Transverse colon (tissue), 4 donors: ENCODE measurements around the gene SPDYE6. TPM values are rescaled to one million over a fixed set of nuclear protein-coding genes. Genes with fewer than 3 reads are reported as not detected.
A peak's percentile ranks its signal among the peaks of the same experiment; 100 is the strongest.
"Not testable (repeated sequence)": the region's sequence is repeated elsewhere in the genome, so short reads cannot be mapped to it uniquely, and the experiment has no call there.

ENCODE experiments used
- DNase-seq: peaks from one replicate; pipeline ENCODE4 v3.0.0-alpha.2; 2019
- H3K27ac ChIP-seq, 4 donors: fragments of 200-600 bp; sonication (generic); 2 replicates each; pipeline ENCODE4 v1.5.1; 2016 to 2018; ENCODE audit warnings: inconsistent platforms in 4 of 4
- H3K27me3 ChIP-seq: fragments of 200-600 bp; sonication (generic); 2 replicates; pipeline ENCODE4 v1.5.1; 2017; ENCODE audit warnings: inconsistent platforms
- H3K36me3 ChIP-seq, 4 donors: fragments of 200-600 bp; sonication (generic); 2 replicates each; pipeline ENCODE4 v1.5.1; 2017 to 2019; ENCODE audit warnings: inconsistent platforms in 4 of 4
- H3K4me1 ChIP-seq, 4 donors: fragments of 200-600 bp; sonication (generic); 2 replicates each; pipeline ENCODE4 v1.5.1; 2017 to 2020; ENCODE audit warnings: inconsistent platforms in 4 of 4
- H3K4me3 ChIP-seq, 4 donors: fragments of 200-600 bp; sonication (generic); 1 replicate in 1 of 4; 2 replicates in 3 of 4; pipeline versions ENCODE4 v1.5.1 to v1.6.1; 2017 to 2019; ENCODE audit warnings: inconsistent platforms in 4 of 4
- H3K9me3 ChIP-seq, 2 donors: fragments of 200-600 bp; sonication (generic); 2 replicates each; pipeline ENCODE4 v1.5.1; 2017 to 2019; ENCODE audit warnings: inconsistent platforms in 2 of 2
- EP300 ChIP-seq: sonication (generic); formaldehyde crosslinking; IDR thresholded peaks from one replicate; pipeline ENCODE4 v1.6.1; 2017; ENCODE audit warnings: antibody characterized with exemption, low read depth
- POLR2A ChIP-seq: fragments of 450-650 bp; IDR thresholded peaks from one replicate; pipeline ENCODE4 v1.6.1; 2016; ENCODE audit warnings: antibody characterized with exemption, mild to moderate bottlenecking, moderate library complexity
- POLR2AphosphoS5 ChIP-seq, 3 donors: sonication (generic); formaldehyde crosslinking; IDR thresholded peaks; one replicate each; pipeline ENCODE4 v1.6.1; 2016; ENCODE audit warnings: antibody characterized with exemption in 3 of 3
- WGBS, 2 donors: methylation state at CpG; one replicate each; pipeline ENCODE4 v1.1.5; 2018; ENCODE audit warnings: low coverage in 1 of 2; 5-methylcytosine and 5-hydroxymethylcytosine counted together
- in situ Hi-C, 4 donors: fragments of 200-750 bp; cut with MboI; loops; one replicate each; pipeline versions ENCODE4 v1.15.0 to v1.15.1; 2017; ENCODE audit warnings: low sequenced_read_pairs in 3 of 4, low pct_ligation_motif_present in 1 of 4, low pct_unique_long_range_greater_than_20kb in 1 of 4
- intact Hi-C: fragments of 100-400 bp; cut with DNase I; formaldehyde crosslinking; loops from one replicate; pipeline ENCODE4 v1.15.1; 2023; ENCODE audit warnings: low total_unique reads
- total RNA-seq, 4 donors: library from RNA; depleted of rRNA; stranded (reverse); fragments of >200 nt; gene quantifications; one replicate each; pipeline ENCODE4 v1.1.0, GENCODE V29; 2016
- TF ChIP-seq, protein P1 (sequence below), 5 experiments: fragments of 200-600 bp in 3 of 5; fragments of 450-650 bp in 2 of 5; sonication (generic) in 3 of 5; IDR thresholded peaks; 1 replicate in 2 of 5; 2 replicates in 3 of 5; pipeline ENCODE4 v1.5.1; 2016 to 2017; ENCODE audit warnings: antibody characterized with exemption in 5 of 5, inconsistent platforms in 3 of 5, mild to moderate bottlenecking in 2 of 5, moderate library complexity in 1 of 5

The SPDYE6 gene
- total RNA-seq, 4 donors from 2014 or later, result not detected

GRCh38 chr7:102303669-102304422 is 52.4 kb downstream of the SPDYE6 start:
- 68 to 72% methylated on average over 2 to 9 of the region's 13 CpGs for WGBS, 2 donors
- intact Hi-C loops, result no loop called here
- no peaks in the 10 kb centered on the region for H3K9me3 ChIP-seq
- no peak overlapping the region for H3K4me3 ChIP-seq
- DNase-seq, result no peak
- TF ChIP-seq EP300 (no peak), POLR2AphosphoS5 (IDR thresholded peaks at IDR 0.05) (no peak), POLR2A (no peak)
- TF ChIP-seq, protein P1, sequence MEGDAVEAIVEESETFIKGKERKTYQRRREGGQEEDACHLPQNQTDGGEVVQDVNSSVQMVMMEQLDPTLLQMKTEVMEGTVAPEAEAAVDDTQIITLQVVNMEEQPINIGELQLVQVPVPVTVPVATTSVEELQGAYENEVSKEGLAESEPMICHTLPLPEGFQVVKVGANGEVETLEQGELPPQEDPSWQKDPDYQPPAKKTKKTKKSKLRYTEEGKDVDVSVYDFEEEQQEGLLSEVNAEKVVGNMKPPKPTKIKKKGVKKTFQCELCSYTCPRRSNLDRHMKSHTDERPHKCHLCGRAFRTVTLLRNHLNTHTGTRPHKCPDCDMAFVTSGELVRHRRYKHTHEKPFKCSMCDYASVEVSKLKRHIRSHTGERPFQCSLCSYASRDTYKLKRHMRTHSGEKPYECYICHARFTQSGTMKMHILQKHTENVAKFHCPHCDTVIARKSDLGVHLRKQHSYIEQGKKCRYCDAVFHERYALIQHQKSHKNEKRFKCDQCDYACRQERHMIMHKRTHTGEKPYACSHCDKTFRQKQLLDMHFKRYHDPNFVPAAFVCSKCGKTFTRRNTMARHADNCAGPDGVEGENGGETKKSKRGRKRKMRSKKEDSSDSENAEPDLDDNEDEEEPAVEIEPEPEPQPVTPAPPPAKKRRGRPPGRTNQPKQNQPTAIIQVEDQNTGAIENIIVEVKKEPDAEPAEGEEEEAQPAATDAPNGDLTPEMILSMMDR (IDR thresholded peaks at IDR 0.05), result no peak
- peaks cover 5 to 20% (median 11%) of the 10 kb centered on the region in 4 donors for H3K4me1 ChIP-seq
- no peaks in the 10 kb centered on the region for H3K36me3 ChIP-seq
- in situ Hi-C loops, result no loop called here
- no peaks in the 10 kb centered on the region for H3K27me3 ChIP-seq
- peak overlapping the region in 2 of 4 donors; percentile 41 to 54 for H3K27ac ChIP-seq

DNA sequence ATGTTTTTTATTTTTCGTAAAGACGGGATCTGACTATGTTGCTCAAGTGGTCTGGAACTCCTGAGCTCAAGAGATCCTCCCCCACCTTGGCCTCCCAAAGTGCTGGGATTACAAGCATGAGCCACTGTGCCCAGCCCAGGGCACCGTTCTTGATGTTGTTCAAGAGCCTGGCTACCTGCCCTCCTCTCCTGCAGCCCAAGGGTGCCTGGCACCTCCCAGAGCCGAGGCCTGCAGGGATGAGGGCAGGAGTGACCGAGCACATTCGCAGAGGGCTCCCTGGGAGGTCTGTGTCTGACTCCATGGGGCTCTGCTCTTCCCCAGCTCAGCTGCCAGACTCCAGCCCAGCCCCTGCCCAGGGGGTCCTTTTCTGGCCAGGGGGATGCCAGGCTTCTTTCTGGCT is 54.2 kb downstream of the SPDYE6 start:
- intact Hi-C loops, result no loop called here
- TF ChIP-seq POLR2A (no peak), POLR2AphosphoS5 (IDR thresholded peaks at IDR 0.05) (no peak), EP300 (no peak)
- TF ChIP-seq, protein P1 (IDR thresholded peaks at IDR 0.05), result no peak
- Histone ChIP-seq H3K27ac (no peak overlapping the region), H3K36me3 (no peaks in the 10 kb centered on the region), H3K27me3 (no peaks in the 10 kb centered on the region), H3K4me3 (no peak overlapping the region), H3K9me3 (no peaks in the 10 kb centered on the region), H3K4me1 (peaks cover 5 to 14% (median 6%) of the 10 kb centered on the region in 4 donors)
- WGBS, 2 donors, result 86 to 100% methylated on average over 1 to 6 of the region's 6 CpGs
- in situ Hi-C loops, result no loop called here
- no peak for DNase-seq

DNA sequence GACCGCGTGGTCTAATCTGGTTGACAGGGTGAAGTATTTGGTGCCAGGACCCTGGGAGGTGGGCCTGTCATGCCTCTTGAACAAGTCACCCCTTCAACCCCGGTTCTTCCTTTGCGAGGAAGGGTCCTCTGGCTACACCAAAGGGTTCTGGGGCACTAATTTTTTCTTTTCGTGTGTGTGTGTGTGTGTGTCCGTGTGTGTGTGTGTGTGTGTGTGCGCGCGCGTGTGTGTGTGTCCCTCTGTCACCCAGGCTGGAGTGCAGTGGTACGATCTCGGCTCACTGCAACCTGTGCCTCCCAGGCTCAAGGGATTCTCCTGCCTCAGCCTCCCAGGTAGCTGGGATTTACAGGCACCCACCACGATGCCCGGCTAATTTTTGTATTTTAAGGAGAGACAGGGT is 54.9 kb downstream of the SPDYE6 start:
- H3K4me3 ChIP-seq, H3K9me3 ChIP-seq, H3K27me3 ChIP-seq, in situ Hi-C loops, intact Hi-C loops, H3K36me3 ChIP-seq, DNase-seq, H3K27ac ChIP-seq, H3K4me1 ChIP-seq: not testable (repeated sequence)
- 96% methylated on average over 14 of the region's 14 CpGs; no CpG with 5 or more reads in 1 of the 2 donors for WGBS, 2 donors

- 91% methylated on average over 76 of the region's 84 CpGs; no CpG with 5 or more reads in 1 of the 2 donors for WGBS, 2 donors
- Histone ChIP-seq H3K27ac (no peak overlapping the region), H3K4me1 (peaks cover 0 to 8% (median 0%) of the 10 kb centered on the region in 4 donors), H3K9me3 (no peaks in the 10 kb centered on the region), H3K36me3 (no peaks in the 10 kb centered on the region), H3K4me3 (no peak overlapping the region), H3K27me3 (no peaks in the 10 kb centered on the region)
- TF ChIP-seq POLR2A, result no peak
- no peak for TF ChIP-seq EP300
- intact Hi-C loops, result no loop called here
- in situ Hi-C loops, result no loop called here
- no peak for DNase-seq
Measured at GRCh38 chr7:102300643-102301221, 55.5 kb downstream of the SPDYE6 start.

GRCh38 chr7:102297487-102298218 is 58.6 kb downstream of the SPDYE6 start:
- no peak overlapping the region for H3K27ac ChIP-seq
- H3K27me3 ChIP-seq, result no peaks in the 10 kb centered on the region
- in situ Hi-C loops, result no loop called here
- H3K4me3 ChIP-seq, result no peak overlapping the region
- no peaks in the 10 kb centered on the region for H3K36me3 ChIP-seq
- WGBS, 2 donors, result 80 to 96% methylated on average over 1 to 10 of the region's 10 CpGs
- no peak for DNase-seq
- TF ChIP-seq, protein P1 (IDR thresholded peaks at IDR 0.05), result no peak
- TF ChIP-seq POLR2AphosphoS5 (IDR thresholded peaks at IDR 0.05) (no peak), EP300 (no peak), POLR2A (no peak)
- no peaks in the 10 kb centered on the region for H3K4me1 ChIP-seq
- H3K9me3 ChIP-seq, result no peaks in the 10 kb centered on the region
- intact Hi-C loops, result no loop called here
